SH-SY5Y (cell line): ENCODE measurements around the gene SNAPC2.

Experiments
- GATA2 ChIP-seq: IDR thresholded peaks from 2 replicates; pipeline ENCODE4 v1.6.1; 2011; ENCODE audit warnings: mild to moderate bottlenecking, low read depth, low read length
- GATA3 ChIP-seq: IDR thresholded peaks from 2 replicates; pipeline ENCODE4 v1.6.1; 2011; ENCODE audit warnings: low read depth, mild to moderate bottlenecking, low read length, moderate library complexity

SNAPC2 gene

DNA sequence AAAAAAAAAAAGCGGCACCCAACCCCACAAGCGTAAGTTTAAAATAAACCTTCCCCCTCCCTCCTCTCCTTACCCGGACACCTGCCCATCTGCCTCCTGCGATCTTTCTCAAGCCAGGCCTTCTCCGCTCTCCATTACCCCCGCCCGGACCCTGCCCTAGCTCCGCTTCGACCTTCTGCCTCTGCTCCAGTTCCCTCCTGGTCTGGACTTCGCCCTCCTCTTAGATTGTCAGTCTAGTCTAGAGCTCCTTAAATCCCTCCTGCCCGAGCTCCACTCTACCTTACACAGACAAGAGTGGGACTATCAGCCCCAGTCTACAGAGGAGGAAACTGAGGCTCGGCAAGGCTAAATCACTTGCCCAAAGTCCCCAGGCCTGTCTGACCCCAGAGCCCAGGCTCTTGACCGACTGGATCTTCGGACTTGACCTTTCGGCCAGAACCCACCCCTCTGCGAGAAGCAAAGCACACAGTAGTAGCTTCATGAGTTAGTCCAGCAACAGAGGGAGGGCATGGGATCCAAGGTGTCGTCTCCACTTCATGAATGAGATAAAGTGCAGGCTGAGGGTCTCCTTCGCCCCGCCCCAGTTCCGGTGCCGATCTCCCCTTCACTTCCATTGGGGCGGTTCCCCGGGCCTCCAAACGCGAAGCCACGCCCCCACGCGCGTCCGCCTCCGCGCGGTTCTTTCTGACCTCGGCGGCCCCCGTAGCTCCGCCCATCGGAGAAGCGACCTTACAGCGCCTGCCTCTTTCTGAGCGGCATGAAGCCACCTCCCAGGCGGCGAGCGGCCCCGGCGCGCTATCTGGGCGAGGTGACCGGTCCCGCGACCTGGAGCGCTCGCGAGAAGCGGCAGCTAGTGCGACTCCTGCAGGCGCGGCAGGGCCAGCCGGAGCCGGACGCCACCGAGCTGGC is at the start of gene SNAPC2:
TSS of gene SNAPC2 (plus strand) at position 729 of the 909 bp plus-strand sequence. CDS start at position 758, 29 bp downstream.
- no peak for TF ChIP-seq GATA2
- no peak for TF ChIP-seq GATA3

DNA sequence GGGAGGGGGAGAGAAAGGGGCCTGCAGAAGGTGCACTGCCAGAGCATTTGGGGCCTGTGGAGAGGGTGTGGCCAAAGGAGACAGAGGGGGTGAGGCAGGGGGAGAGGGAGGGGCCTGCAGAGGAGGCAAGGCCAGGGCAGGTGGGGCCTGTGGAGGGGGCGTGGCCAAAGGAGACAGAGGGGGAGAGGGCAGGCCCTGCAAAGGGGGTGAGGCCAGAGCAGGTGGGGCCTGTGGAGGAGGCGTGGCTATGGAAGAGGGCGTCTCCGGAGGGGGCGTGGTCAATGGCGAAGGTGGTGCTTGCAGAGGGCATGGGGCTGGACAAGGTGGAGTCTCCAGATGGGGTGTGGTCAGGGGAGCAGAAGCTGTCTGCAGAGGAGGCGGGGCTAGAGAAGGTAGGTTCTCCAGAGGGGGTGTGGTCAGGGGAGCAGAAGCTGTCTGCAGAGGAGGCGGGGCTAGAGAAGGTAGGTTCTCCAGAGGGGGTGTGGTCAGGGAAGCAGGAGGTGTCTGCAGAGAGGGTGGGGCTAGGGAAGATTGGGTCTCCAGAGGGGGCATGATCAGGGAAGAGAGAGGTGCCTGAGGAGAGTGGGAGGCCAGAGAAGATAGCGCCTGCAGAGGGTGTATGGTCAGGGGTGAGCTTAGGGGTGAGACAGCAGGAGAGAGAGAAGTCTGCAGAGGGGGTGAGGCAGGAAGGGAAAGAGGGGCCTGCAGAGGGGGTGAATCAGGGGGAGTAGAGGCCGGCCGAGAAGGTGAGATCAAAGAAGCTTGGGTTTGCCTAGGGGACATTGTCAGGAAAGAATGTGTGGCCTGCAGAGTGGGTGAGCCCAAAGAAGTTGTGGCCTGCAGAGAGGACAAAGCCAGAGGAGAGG is 49.3 kb upstream of the SNAPC2 start:
- TF ChIP-seq GATA3 (no peak), GATA2 (no peak)

GRCh38 chr19:7871437-7872305 is 48.5 kb upstream of the SNAPC2 start:
- TF ChIP-seq GATA2: no peak
- TF ChIP-seq GATA3: no peak

- TF ChIP-seq GATA3: no peak
- TF ChIP-seq GATA2: no peak
These were observed 47.6 kb upstream of the SNAPC2 start for GRCh38 chr19:7872306-7873204.

DNA sequence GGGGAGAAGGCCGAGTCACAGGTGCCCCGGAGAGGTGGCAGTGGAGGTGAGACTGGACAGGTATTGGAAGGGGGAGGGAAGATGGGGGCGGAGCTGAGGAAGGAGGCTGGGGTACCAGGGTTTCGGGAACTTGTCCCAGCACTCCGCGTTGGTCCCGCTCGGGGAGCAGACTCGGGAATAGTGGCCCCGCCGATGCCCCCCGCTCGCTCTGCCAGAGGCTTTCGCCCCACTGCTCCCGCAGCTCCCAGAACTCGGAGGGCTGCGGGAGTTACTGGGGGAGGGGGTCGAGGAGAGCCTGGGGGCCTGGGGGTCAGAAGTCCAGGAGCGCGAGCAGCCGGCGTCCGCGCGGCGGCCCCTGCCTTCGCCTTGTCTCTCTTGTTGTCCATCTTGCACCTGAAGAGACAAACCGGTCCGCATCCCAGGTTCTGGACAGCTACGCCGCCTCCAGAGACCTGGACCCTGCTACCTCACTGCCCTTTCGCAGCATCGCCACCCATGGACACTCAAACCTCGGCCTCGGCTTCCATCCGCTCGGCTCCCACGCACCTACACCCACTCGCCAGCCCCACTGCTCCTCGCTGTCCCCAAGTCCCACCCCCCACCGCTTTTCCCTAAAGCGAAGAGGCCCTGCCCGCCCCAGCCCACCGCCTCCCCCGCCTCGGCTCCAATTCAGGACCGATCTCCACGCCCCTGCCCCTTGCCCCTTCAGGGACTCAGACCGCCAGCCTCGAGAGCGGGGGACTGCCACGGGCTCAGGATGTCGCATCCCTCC is 46.6 kb upstream of the SNAPC2 start:
- no peak for TF ChIP-seq GATA3
- no peak for TF ChIP-seq GATA2

DNA sequence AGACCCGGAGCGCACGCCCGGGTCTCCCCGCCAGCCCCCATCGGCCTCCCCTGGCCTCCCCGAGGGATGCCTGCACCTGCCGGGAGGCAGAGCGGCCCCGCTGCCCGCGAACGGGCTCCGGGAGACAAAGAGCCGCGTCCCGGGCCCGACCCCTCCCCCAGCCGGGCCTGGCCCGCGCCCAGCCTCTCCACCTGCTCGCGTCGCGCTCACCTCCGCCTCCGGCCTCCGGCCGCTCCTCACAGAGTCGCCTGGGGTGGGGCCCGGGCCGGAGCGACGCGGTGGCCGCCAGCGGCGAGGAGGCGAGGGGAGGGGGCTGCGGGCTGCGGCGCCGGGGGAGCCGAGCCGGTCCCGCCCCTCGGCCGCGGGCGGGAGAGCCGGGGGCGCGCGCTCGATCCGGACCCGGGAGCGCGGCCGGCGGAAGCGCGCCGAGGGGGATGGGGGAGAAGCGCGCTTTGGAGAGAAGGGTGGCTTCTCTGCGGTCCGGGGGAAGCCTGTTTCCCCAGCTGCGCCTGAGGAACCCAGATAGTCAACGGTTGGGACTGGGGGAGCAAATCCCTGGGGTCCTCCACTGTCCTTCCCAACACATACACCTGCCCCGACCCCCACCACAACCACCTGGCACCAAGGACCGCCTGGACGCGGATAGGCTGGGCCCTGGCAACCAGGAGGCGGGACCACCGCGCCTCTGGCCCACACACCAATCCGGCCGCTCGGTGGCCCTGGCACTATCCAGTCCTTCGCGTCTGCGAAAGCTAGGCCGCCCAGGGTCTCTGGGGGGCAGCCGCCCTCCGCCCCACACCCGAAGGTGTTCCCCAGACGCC is 45.9 kb upstream of the SNAPC2 start, which contains the start of gene PRR36:
TSS of gene PRR36 (minus strand) at position 315 of the 821 bp plus-strand sequence. CDS start 701 bp downstream, outside the sequence.
- TF ChIP-seq GATA2 (no peak), GATA3 (no peak)

GRCh38 chr19:7874897-7875273 is 45.3 kb upstream of the SNAPC2 start:
- TF ChIP-seq GATA3 (no peak), GATA2 (peak; percentile 86)

GRCh38 chr19:7877249-7877836 is 42.8 kb upstream of the SNAPC2 start:
- TF ChIP-seq GATA2 (no peak), GATA3 (no peak)

DNA sequence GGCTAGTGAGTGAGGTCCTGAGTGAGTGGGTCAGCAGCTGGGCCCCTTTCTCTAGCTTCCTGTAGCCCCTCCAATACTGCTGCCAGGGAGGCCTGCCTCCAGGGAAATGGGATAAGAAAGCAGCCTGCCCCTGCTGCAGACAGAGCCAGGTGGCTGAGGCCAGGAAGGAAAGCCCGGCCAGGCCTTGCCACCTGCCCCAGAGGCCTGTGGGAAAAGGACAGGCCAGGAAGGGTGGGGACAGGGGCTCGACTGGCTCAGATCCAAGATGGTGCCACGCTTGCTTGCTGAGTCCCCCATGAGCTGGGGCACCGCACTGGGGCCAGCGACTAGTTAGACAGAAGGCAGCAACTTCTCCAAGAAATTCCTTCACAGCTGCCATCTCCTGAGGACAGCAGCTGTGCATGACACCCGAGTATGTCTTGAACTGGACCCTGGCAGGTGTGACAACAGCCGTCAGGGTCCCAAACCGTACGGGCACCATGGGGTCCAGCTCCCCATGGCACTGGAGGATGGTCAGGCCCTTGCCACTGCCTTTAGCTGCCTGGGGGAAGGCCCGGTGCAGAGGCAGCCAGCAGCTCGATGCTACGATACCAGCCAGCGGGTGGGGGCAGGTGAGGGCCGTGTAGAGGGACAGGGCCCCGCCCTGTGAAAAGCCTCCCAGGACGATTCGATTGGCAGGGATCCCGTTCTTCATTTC is 40.9 kb upstream of the SNAPC2 start:
- TF ChIP-seq GATA2: no peak
- TF ChIP-seq GATA3: no peak

DNA sequence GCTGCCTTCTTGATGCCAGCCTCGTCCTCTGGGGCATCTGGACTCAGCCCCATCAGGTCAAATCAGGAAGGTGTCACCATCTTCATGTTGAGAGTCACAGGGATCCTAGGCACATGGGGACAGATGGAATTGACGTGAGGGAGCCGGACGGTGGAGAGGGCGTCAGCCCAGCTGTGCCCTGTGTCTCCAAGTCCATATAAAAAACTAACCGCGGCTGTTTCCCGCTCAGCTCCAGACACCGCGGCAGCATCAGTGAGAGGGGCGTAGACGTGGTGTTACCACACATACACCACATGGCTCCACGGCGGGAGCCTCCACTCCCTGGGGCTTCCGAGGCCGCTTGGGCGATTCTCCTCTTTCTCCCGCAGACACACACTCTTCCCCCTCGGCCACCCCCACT is 40.3 kb upstream of the SNAPC2 start:
- TF ChIP-seq GATA2: no peak
- TF ChIP-seq GATA3: no peak

DNA sequence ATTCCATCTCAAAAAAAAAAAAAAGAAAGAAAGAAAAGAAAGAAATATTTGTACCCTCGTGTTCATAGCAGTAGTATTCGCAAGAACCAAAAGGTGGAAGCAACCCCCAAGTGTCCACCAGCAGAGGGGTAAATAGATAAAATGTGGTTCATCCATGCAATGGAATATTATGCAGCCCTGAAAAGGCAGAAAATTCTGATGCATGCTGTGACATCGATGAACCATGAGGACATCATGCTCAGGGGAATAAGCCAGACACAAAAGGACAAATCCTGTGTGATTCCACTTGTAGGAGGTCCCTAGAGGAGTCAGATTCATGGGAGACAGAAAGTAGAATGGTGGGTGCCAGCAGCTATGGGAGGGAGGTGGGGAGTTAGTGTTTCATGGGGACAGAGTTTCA is 38.2 kb upstream of the SNAPC2 start:
- TF ChIP-seq GATA2: no peak
- TF ChIP-seq GATA3: no peak
